GM12878 (cell line): ENCODE results near the gene ADH6.

ENCODE experiments used
- ATF7 ChIP-seq: fragments of 450-650 bp; IDR thresholded peaks from 2 replicates; pipeline ENCODE4 v1.6.1; 2016; ENCODE audit warnings: low read depth, mild to moderate bottlenecking
- EZH2 ChIP-seq: IDR thresholded peaks from 2 replicates; pipeline ENCODE4 v1.6.1; 2012; ENCODE audit warnings: low read depth, mild to moderate bottlenecking, control low read depth, inconsistent platforms, low read length, borderline replicate concordance; ENCODE audit not compliant: control insufficient read depth
- PKNOX1 ChIP-seq: fragments of 450-650 bp; IDR thresholded peaks from 2 replicates; pipeline ENCODE4 v1.6.1; 2016; ENCODE audit warnings: mild to moderate bottlenecking
- POLR2A ChIP-seq: IDR thresholded peaks from 2 replicates; pipeline ENCODE4 v1.6.1; 2011; ENCODE audit warnings: low read depth, mild to moderate bottlenecking, low read length
- POLR2AphosphoS2 ChIP-seq: IDR thresholded peaks from 2 replicates; pipeline ENCODE4 v1.6.1; 2011; ENCODE audit warnings: low read depth, mild to moderate bottlenecking, low read length, improper control_type of control experiment, moderate library complexity
- POLR2AphosphoS5 ChIP-seq: IDR thresholded peaks from 2 replicates; pipeline ENCODE4 v1.6.1; 2011; ENCODE audit warnings: mild to moderate bottlenecking, low read length, inconsistent platforms
- RAD21 ChIP-seq: IDR thresholded peaks from 2 replicates; pipeline ENCODE4 v1.6.1; 2011; ENCODE audit warnings: mild to moderate bottlenecking, low read depth, low read length, moderate library complexity; ENCODE audit not compliant: insufficient read depth
- WRNIP1 ChIP-seq: IDR thresholded peaks from 2 replicates; pipeline ENCODE4 v1.6.1; 2011; ENCODE audit warnings: low read depth, low read length, improper control_type of control experiment, borderline replicate concordance
- ZNF384 ChIP-seq: IDR thresholded peaks from 2 replicates; pipeline ENCODE4 v1.6.1; 2012; ENCODE audit warnings: low read depth, mild to moderate bottlenecking, low read length, improper control_type of control experiment, borderline replicate concordance
- TF ChIP-seq, protein P1 (sequence below), 3 experiments: IDR thresholded peaks in 2 of 3; conservative IDR thresholded peaks in 1 of 3; 2 replicates each; pipeline ENCODE4 v1.5.1; 2011; ENCODE audit warnings: low read depth in 3 of 3, low read length in 3 of 3, mild to moderate bottlenecking in 3 of 3, control low read depth in 2 of 3, moderate library complexity in 2 of 3, inconsistent platforms in 1 of 3, mixed read lengths in 1 of 3; ENCODE audit not compliant: control insufficient read depth in 2 of 3, insufficient read depth in 1 of 3; ENCODE audit errors: extremely low read depth in 1 of 3
- TF ChIP-seq, protein P2 (sequence below): IDR thresholded peaks from 2 replicates; pipeline ENCODE4 v1.6.1; 2011; ENCODE audit warnings: low read depth, low read length, improper control_type of control experiment, borderline replicate concordance

DNA sequence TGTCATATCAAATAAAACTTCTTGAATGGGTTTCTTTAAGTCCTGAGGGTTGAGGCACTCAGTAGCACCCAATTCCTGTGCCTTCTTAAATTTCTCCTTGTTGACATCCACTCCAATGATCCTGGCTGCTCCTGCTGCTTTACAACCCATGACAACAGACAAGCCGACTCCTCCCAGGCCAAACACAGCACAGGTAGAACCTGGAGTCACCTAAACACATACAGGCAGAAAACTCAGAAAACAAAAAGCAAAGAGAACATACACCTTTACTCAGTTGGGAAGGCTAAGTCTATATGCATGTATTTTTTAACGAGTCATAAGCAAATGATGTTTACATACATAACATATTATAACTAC, 10.3 kb downstream of the ADH6 start:
- TF ChIP-seq EZH2 = no peak
- no peak for TF ChIP-seq ZNF384
- TF ChIP-seq, protein P1, sequence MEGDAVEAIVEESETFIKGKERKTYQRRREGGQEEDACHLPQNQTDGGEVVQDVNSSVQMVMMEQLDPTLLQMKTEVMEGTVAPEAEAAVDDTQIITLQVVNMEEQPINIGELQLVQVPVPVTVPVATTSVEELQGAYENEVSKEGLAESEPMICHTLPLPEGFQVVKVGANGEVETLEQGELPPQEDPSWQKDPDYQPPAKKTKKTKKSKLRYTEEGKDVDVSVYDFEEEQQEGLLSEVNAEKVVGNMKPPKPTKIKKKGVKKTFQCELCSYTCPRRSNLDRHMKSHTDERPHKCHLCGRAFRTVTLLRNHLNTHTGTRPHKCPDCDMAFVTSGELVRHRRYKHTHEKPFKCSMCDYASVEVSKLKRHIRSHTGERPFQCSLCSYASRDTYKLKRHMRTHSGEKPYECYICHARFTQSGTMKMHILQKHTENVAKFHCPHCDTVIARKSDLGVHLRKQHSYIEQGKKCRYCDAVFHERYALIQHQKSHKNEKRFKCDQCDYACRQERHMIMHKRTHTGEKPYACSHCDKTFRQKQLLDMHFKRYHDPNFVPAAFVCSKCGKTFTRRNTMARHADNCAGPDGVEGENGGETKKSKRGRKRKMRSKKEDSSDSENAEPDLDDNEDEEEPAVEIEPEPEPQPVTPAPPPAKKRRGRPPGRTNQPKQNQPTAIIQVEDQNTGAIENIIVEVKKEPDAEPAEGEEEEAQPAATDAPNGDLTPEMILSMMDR (IDR thresholded peaks at IDR 0.05 in 2 of 3, conservative IDR thresholded peaks at IDR 0.05 in 1 of 3; ENCODE audit: control insufficient read depth in 2 of 3, extremely low read depth in 1 of 3, insufficient read depth in 1 of 3, low read depth in 3 of 3, low read length in 3 of 3) = no peak
- TF ChIP-seq, protein P2, sequence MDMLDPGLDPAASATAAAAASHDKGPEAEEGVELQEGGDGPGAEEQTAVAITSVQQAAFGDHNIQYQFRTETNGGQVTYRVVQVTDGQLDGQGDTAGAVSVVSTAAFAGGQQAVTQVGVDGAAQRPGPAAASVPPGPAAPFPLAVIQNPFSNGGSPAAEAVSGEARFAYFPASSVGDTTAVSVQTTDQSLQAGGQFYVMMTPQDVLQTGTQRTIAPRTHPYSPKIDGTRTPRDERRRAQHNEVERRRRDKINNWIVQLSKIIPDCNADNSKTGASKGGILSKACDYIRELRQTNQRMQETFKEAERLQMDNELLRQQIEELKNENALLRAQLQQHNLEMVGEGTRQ = no peak
- no peak for TF ChIP-seq PKNOX1
- no peak for TF ChIP-seq POLR2AphosphoS2
- TF ChIP-seq POLR2AphosphoS5 = no peak
- no peak for TF ChIP-seq POLR2A
- TF ChIP-seq WRNIP1 = no peak
- TF ChIP-seq ATF7 = no peak
- TF ChIP-seq RAD21 = no peak
